K562 (cell line): ENCODE results near the gene OSBP2. TPM values are rescaled to one million over a fixed set of nuclear protein-coding genes. Genes with fewer than 3 reads are reported as not detected.

Source experiments
- ATAC-seq: fragments of 200-7000 bp; cut with Tn5 transposase; 3 replicates; pipeline ENCODE4 v1.9.1; 2020; ENCODE audit warnings: moderate library complexity
- BruUV-seq: library from RNA; stranded (reverse); fragments of 400-500 nt; replicated peaks from 2 replicates; lab custom pipeline; 2021; lab: Mats Ljungman, UMichigan
- CTCF ChIA-PET: fragments of 300-600 bp; formaldehyde crosslinking; extraction: SDS; loops from one replicate; lab custom pipeline; 2021; ENCODE audit warnings: low intra/inter-chr PET ratio; lab: Yijun Ruan, JAX
- POLR2A ChIA-PET: fragments of 300-600, 350-650 bp; sonication (Branson Sonifier 250); formaldehyde crosslinking; extraction: SDS; loops from one replicate; lab custom pipeline; 2021; ENCODE audit warnings: antibody characterized with exemption, inconsistent platforms; lab: Yijun Ruan, JAX
- DNase-seq, 4 experiments: peaks; one replicate each; pipeline versions ENCODE4 v3.0.0 to v3.0.0-alpha.2; 2011 to 2018; ENCODE audit warnings: low spot score in 3 of 4, mixed read lengths in 3 of 4; ENCODE audit errors: extremely low read depth in 1 of 4
- FAIRE-seq: peaks from 2 replicates; lab custom pipeline; 2011; peaks lifted over from hg19 to GRCh38; lab: Jason Lieb, UNC
- H2AFZ ChIP-seq: 2 replicates; pipeline ENCODE4 v1.6.0; 2011; ENCODE audit warnings: low read depth, low read length, control low read depth, inconsistent platforms
- H3K27ac ChIP-seq: fragments of 200-600 bp; 3 replicates; pipeline ENCODE4 v1.8.0; 2011; ENCODE audit warnings: low read depth, mild to moderate bottlenecking, control low read depth, inconsistent platforms, low read length, moderate library complexity, mixed read lengths; ENCODE audit errors: extremely low read depth
- H3K27me3 ChIP-seq, 2 experiments: fragments of 300-600 bp in 1 of 2; 2 replicates in 1 of 2; 3 replicates in 1 of 2; pipeline versions ENCODE4 v1.6.0 to v1.8.0; 2011; ENCODE audit warnings: inconsistent platforms in 2 of 2, low read length in 2 of 2, mild to moderate bottlenecking in 1 of 2, mixed read lengths in 1 of 2, moderate library complexity in 1 of 2; ENCODE audit not compliant: control insufficient read depth in 2 of 2, insufficient read depth in 2 of 2
- H3K36me3 ChIP-seq: fragments of 300-600 bp; 3 replicates; pipeline ENCODE4 v1.8.0; 2011; ENCODE audit warnings: mild to moderate bottlenecking, low read length, inconsistent platforms; ENCODE audit not compliant: control insufficient read depth, insufficient read depth
- H3K4me1 ChIP-seq, 2 experiments: fragments of 200-600 bp in 1 of 2; replicated peaks in 1 of 2; 2 replicates in 1 of 2; 3 replicates in 1 of 2; pipeline versions ENCODE4 v1.5.1 to v1.8.0; 2011; ENCODE audit warnings: inconsistent platforms in 2 of 2, low read length in 2 of 2, mild to moderate bottlenecking in 1 of 2, mixed read lengths in 1 of 2, moderate library complexity in 1 of 2; ENCODE audit not compliant: control insufficient read depth in 2 of 2, insufficient read depth in 2 of 2
- H3K4me2 ChIP-seq: 2 replicates; pipeline ENCODE4 v1.6.1; 2011; ENCODE audit warnings: low read length, control low read depth, inconsistent platforms, mixed read lengths; ENCODE audit not compliant: insufficient read depth
- H3K4me3 ChIP-seq: fragments of 200-600 bp; sonication (generic), shearing (Covaris generic); 2 replicates; pipeline ENCODE4 v1.5.1; 2016; ENCODE audit warnings: control low read depth, inconsistent platforms
- H3K79me2 ChIP-seq: fragments of 200-600 bp; 3 replicates; pipeline ENCODE4 v1.8.0; 2011; ENCODE audit warnings: low read length, inconsistent platforms; ENCODE audit not compliant: control insufficient read depth, insufficient read depth
- H3K9ac ChIP-seq, 2 experiments: 2 replicates each; pipeline versions ENCODE4 v1.6.0 to v1.6.1; 2011; ENCODE audit warnings: low read depth in 2 of 2, low read length in 2 of 2, control low read depth in 1 of 2, inconsistent platforms in 1 of 2, mild to moderate bottlenecking in 1 of 2, mixed read lengths in 1 of 2; ENCODE audit not compliant: insufficient read depth in 1 of 2
- H3K9me1 ChIP-seq: one replicate; pipeline ENCODE4 v1.6.0; 2011; ENCODE audit warnings: inconsistent platforms, mild to moderate bottlenecking, low read length, moderate library complexity; ENCODE audit not compliant: control insufficient read depth, insufficient read depth
- H3K9me3 ChIP-seq: replicated peaks from 2 replicates; pipeline ENCODE4 v1.5.1; 2011; ENCODE audit warnings: low read depth, low read length, inconsistent platforms; ENCODE audit not compliant: control insufficient read depth, insufficient read depth
- H4K20me1 ChIP-seq: replicated peaks from 2 replicates; pipeline ENCODE4 v1.6.1; 2011; ENCODE audit warnings: low read length, inconsistent platforms, mixed read lengths; ENCODE audit not compliant: control insufficient read depth, insufficient read depth
- ATF6 ChIP-seq: sonication (generic); formaldehyde crosslinking; IDR thresholded peaks from 2 replicates; pipeline ENCODE4 v1.4.0; 2020; ENCODE audit warnings: mild to moderate bottlenecking, missing genetic modification reagents
- CEBPB ChIP-seq: fragments of 450-650 bp; IDR thresholded peaks from 2 replicates; pipeline ENCODE4 v1.6.1; 2016; ENCODE audit warnings: missing genetic modification characterization, missing compliant biosample characterization
- EGR1 ChIP-seq: fragments of 450-650 bp; conservative IDR thresholded peaks from 2 replicates; pipeline ENCODE4 v1.6.1; 2017; ENCODE audit warnings: mild to moderate bottlenecking
- GTF2A2 ChIP-seq: IDR thresholded peaks from 2 replicates; pipeline ENCODE4 v1.6.1; 2016; ENCODE audit warnings: mild to moderate bottlenecking, missing genetic modification characterization, missing compliant biosample characterization
- PBX2 ChIP-seq, 2 experiments: IDR thresholded peaks in 1 of 2; conservative IDR thresholded peaks in 1 of 2; 2 replicates each; pipeline ENCODE4 v1.6.1; 2016; ENCODE audit warnings: low read depth in 2 of 2, mild to moderate bottlenecking in 1 of 2, missing compliant biosample characterization in 1 of 2, missing genetic modification characterization in 1 of 2, moderate library complexity in 1 of 2
- PKNOX1 ChIP-seq: fragments of 450-650 bp; IDR thresholded peaks from 2 replicates; pipeline ENCODE4 v1.6.1; 2016
- ZFP1 ChIP-seq: fragments of 450-650 bp; formaldehyde crosslinking; IDR thresholded peaks from 2 replicates; pipeline ENCODE4 v1.4.0; 2020; ENCODE audit warnings: mild to moderate bottlenecking, mixed read lengths
- ZFX ChIP-seq: sonication (generic); formaldehyde crosslinking; IDR thresholded peaks from 2 replicates; pipeline ENCODE4 v1.8.0; 2022; ENCODE audit warnings: mild to moderate bottlenecking, missing genetic modification reagents, moderate library complexity
- ZNF263 ChIP-seq: sonication (generic); formaldehyde crosslinking; IDR thresholded peaks from 2 replicates; pipeline ENCODE4 v1.8.0; 2022; ENCODE audit warnings: mild to moderate bottlenecking, missing genetic modification reagents, borderline replicate concordance
- WGBS: fragments of 100-300 bp; shearing (Covaris generic); methylation state at CpG from one replicate; pipeline ENCODE4 v1.1.6; 2016; ENCODE audit warnings: low coverage, mixed read lengths; ENCODE audit not compliant: insufficient coverage; ENCODE audit errors: missing lambda C conversion rate; 5-methylcytosine and 5-hydroxymethylcytosine counted together
- in situ Hi-C: fragments of 300-500 bp; cut with MboI; formaldehyde crosslinking; loops from 4 replicates; pipeline ENCODE4 v1.15.0; 2018; ENCODE audit warnings: inconsistent platforms, mixed read lengths
- intact Hi-C: fragments of 100-400 bp; cut with micrococcal nuclease; formaldehyde crosslinking; loops from 2 replicates; pipeline ENCODE4 v1.14.2; 2022
- polyA plus RNA-seq, 8 experiments: library from polyadenylated mRNA; depleted of rRNA in 4 of 8; stranded (reverse) in 5 of 8; unstranded in 3 of 8; fragments of >200 nt; fragmentation: Nextera tagmentation in 2 of 8; fragmentation: Illumina TruSeq in 1 of 8; extraction: Ambion mirVana in 2 of 8; extraction: Trizol in 1 of 8; gene quantifications; 2 replicates each; pipeline versions ENCODE4 v1.2.1 to v1.2.3, GENCODE V29; 2011 to 2014; ENCODE audit warnings: inconsistent platforms in 1 of 8, missing spikeins in 1 of 8
- total RNA-seq, 7 experiments: library from RNA; depleted of rRNA in 6 of 7; stranded (reverse); fragments of >200 nt in 6 of 7; fragmentation: Illumina TruSeq in 2 of 7; extraction: Trizol in 2 of 7; gene quantifications; 2 replicates each; pipeline versions ENCODE4 v1.2.1 to v1.2.3, GENCODE V29; 2011 to 2021; ENCODE audit warnings: low replicate concordance in 1 of 7

OSBP2 gene
- total and polyA plus RNA-seq, 9 of the 15 experiments (the other 6 are each of a cell fraction or from before 2014, with no cell fraction given) = 0.52 to 29.5 (median 21.6) TPM

- in situ Hi-C loops = loop anchor here (10.0 kb wide), 1 partner anchor 355 kb away; the partner anchor contains the start of gene SEC14L2
- Histone ChIP-seq H3K36me3 (no peaks in the 10 kb centered on the region), H3K4me3 (no peak overlapping the region), H3K4me1 (peaks cover 0 to 8% of the 10 kb centered on the region in 2 experiments; a peak in 2 of 5 replicates), H3K79me2 (no peaks in the 10 kb centered on the region), H3K4me2 (no peak overlapping the region), H3K27ac (no peak overlapping the region), H3K9me1 (no peaks in the 10 kb centered on the region), H2AFZ (peak overlapping the region; percentile 45; the same call in 1 of the 2 replicates), H3K27me3 (no peaks in the 10 kb centered on the region), H3K9ac (no peak overlapping the region), H4K20me1 (no peaks in the 10 kb centered on the region), H3K9me3 (no peaks in the 10 kb centered on the region)
- WGBS = 24% methylated on average over 2 of the region's 6 CpGs
- POLR2A ChIA-PET = no interaction called here
- intact Hi-C loops = loop anchor here (10.0 kb wide), 1 partner anchor 85 kb away; the partner anchor contains the start of gene DUSP18
- ATAC-seq (no peak), DNase-seq (no peak), FAIRE-seq (peak; percentile 42)
- CTCF ChIA-PET = no interaction called here
- TF ChIP-seq ZFP1 (CRISPR knock-in tag) (no peak), CEBPB (tag) (0 out of 2 replicates have a peak, but pooled peaks have one; percentile 2), GTF2A2 (tag) (no peak), ZNF263 (CRISPR knock-in tag) (0 out of 2 replicates have a peak, but pooled peaks have one; percentile 27)
- no TSS peak for BruUV-seq
These were observed 55.2 kb downstream of the OSBP2 start for GRCh38 chr22:30749849-30750248.

- H3K27ac ChIP-seq = no peak overlapping the region
- ChIA-PET CTCF (no interaction called here), POLR2A (no interaction called here)
- no peak for FAIRE-seq
- no peaks in the 10 kb centered on the region for H3K79me2 ChIP-seq
- 52% methylated on average over 5 of the region's 10 CpGs for WGBS
- ATAC-seq = no peak
- peaks cover 0 to 8% of the 10 kb centered on the region in 2 experiments; a peak in 2 of 5 replicates for H3K4me1 ChIP-seq
- BruUV-seq = no TSS peak
- intact Hi-C loops = loop anchor here (10.0 kb wide), 1 partner anchor 87 kb away; the partner anchor contains the start of gene DUSP18
- DNase-seq = no peak
- H3K4me3 ChIP-seq = no peak overlapping the region
- no peak overlapping the region for H3K4me2 ChIP-seq
- no peak overlapping the region for H3K9ac ChIP-seq
- no peaks in the 10 kb centered on the region for H3K9me3 ChIP-seq
- H3K9me1 ChIP-seq = no peaks in the 10 kb centered on the region
- in situ Hi-C loops = loop anchor here (10.0 kb wide), 1 partner anchor 357 kb away; the partner anchor contains the start of gene SEC14L2
- no peaks in the 10 kb centered on the region for H4K20me1 ChIP-seq
- H2AFZ ChIP-seq = no peak overlapping the region
- no peaks in the 10 kb centered on the region for H3K27me3 ChIP-seq
- no peaks in the 10 kb centered on the region for H3K36me3 ChIP-seq
- TF ChIP-seq ZFX = no peak
- peak; percentile 55 for TF ChIP-seq EGR1
- no peak for TF ChIP-seq PBX2 (CRISPR knock-in tag; IDR thresholded peaks at IDR 0.05; ENCODE audit: low read depth)
- TF ChIP-seq PBX2 (tag; conservative IDR thresholded peaks at IDR 0.05; ENCODE audit: low read depth) = peak; percentile 35; the same call in 1 of the 2 replicates
- peak; percentile 61 for TF ChIP-seq PKNOX1
- TF ChIP-seq ATF6 (CRISPR knock-in tag) = no peak
These were observed 56.9 kb downstream of the OSBP2 start for GRCh38 chr22:30751529-30751928.
